ENCODE measurements around the gene ALOX5AP. TPM values are rescaled to one million over a fixed set of nuclear protein-coding genes. Genes with fewer than 3 reads are reported as not detected.

The ALOX5AP gene
- total RNA-seq, 1 donor from 2014 or later, result not detected

DNA sequence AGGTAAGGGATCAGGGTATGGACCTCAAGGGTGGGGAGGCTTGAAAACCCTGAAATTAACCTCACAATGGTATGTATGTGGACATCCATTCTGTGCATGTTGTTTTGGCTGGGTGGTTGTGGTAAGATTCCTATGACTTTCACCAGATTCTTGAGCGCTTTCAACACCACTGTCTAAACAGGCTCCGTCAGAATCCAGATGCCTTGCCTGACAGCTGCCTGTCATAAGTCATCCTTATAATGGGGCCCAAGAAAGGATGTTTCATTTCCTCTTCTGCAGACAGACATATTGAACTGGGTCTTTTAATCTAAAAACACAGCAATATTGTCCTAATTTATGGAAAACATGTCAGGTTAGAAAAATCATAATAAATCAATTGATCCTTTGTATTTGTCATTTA, 41.3 kb downstream of the ALOX5AP start:
- no peaks in the 10 kb centered on the region for H3K36me3 Mint-ChIP-seq
- Histone ChIP-seq H3K4me2 (no peak overlapping the region), H3K27ac (no peak overlapping the region), H2AFZ (replicated peaks) (no peak overlapping the region), H3K9ac (no peak overlapping the region), H3K4me1 (peaks cover 12% of the 10 kb centered on the region), H3K36me3 (no peaks in the 10 kb centered on the region), H3K4me3 (no peak overlapping the region), H4K20me1 (ENCODE audit: low read depth) (no peaks in the 10 kb centered on the region), H3F3A (ENCODE audit: low read depth) (no peaks in the 10 kb centered on the region), H3K9me3 (ENCODE audit: low read depth) (no peaks in the 10 kb centered on the region), H3K27me3 (no peaks in the 10 kb centered on the region), H3K79me2 (ENCODE audit: low read depth) (no peaks in the 10 kb centered on the region)
- H3K4me3 Mint-ChIP-seq, result no peak overlapping the region
- no peak overlapping the region for H3K27ac Mint-ChIP-seq
- DNase-seq (ENCODE audit: low spot score), result no peak
- H3K4me1 Mint-ChIP-seq, result peaks cover 25% of the 10 kb centered on the region
- H3K9me3 Mint-ChIP-seq, result peaks cover 8% of the 10 kb centered on the region
- no peaks in the 10 kb centered on the region for H3K27me3 Mint-ChIP-seq (ENCODE audit: insufficient read depth, low read depth)
- no peak for TF ChIP-seq EZH2phosphoT487 (IDR thresholded peaks at IDR 0.05)
- TF ChIP-seq, protein P1, sequence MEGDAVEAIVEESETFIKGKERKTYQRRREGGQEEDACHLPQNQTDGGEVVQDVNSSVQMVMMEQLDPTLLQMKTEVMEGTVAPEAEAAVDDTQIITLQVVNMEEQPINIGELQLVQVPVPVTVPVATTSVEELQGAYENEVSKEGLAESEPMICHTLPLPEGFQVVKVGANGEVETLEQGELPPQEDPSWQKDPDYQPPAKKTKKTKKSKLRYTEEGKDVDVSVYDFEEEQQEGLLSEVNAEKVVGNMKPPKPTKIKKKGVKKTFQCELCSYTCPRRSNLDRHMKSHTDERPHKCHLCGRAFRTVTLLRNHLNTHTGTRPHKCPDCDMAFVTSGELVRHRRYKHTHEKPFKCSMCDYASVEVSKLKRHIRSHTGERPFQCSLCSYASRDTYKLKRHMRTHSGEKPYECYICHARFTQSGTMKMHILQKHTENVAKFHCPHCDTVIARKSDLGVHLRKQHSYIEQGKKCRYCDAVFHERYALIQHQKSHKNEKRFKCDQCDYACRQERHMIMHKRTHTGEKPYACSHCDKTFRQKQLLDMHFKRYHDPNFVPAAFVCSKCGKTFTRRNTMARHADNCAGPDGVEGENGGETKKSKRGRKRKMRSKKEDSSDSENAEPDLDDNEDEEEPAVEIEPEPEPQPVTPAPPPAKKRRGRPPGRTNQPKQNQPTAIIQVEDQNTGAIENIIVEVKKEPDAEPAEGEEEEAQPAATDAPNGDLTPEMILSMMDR (IDR thresholded peaks at IDR 0.05), result no peak
- TF ChIP-seq EZH2 (IDR thresholded peaks at IDR 0.05), result no peak

DNA sequence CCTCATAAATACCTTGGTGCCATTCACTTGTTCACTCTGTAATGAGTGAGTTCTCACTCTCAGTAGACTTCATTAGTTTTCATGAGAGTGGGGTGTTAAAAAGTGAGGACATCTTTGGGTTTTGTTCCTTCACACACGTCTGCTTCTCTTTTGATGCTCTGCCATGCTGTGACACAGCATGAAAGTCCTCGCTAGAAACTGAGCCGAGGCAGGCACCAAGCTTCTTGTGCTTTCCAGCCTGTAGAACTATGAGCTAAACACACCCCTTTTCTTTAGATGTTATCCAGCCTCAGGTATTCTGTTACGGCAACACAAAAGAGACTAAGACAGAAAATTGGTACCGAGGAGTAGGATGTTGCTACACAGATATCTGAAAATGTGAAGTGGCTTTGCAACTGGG, 43.7 kb downstream of the ALOX5AP start:
- no peak overlapping the region for H3K27ac ChIP-seq
- H3K4me3 ChIP-seq, result no peak overlapping the region
- no peak overlapping the region for H2AFZ ChIP-seq (replicated peaks)
- no peaks in the 10 kb centered on the region for H4K20me1 ChIP-seq (ENCODE audit: low read depth)
- Mint-ChIP-seq H3K27ac (no peak overlapping the region), H3K4me3 (no peak overlapping the region), H3K36me3 (no peaks in the 10 kb centered on the region), H3K9me3 (peaks cover 9% of the 10 kb centered on the region), H3K27me3 (ENCODE audit: insufficient read depth, low read depth) (no peaks in the 10 kb centered on the region), H3K4me1 (peaks cover 25% of the 10 kb centered on the region)
- H3K36me3 ChIP-seq, result no peaks in the 10 kb centered on the region
- H3K79me2 ChIP-seq (ENCODE audit: low read depth), result no peaks in the 10 kb centered on the region
- no peaks in the 10 kb centered on the region for H3K9me3 ChIP-seq (ENCODE audit: low read depth)
- H3F3A ChIP-seq (ENCODE audit: low read depth), result no peaks in the 10 kb centered on the region
- no peak overlapping the region for H3K9ac ChIP-seq
- no peaks in the 10 kb centered on the region for H3K27me3 ChIP-seq
- H3K4me2 ChIP-seq, result no peak overlapping the region
- TF ChIP-seq, protein P1 (IDR thresholded peaks at IDR 0.05), result no peak
- TF ChIP-seq EZH2 (IDR thresholded peaks at IDR 0.05) (no peak), EZH2phosphoT487 (IDR thresholded peaks at IDR 0.05) (no peak)
- peaks cover 12% of the 10 kb centered on the region for H3K4me1 ChIP-seq
- no peak for DNase-seq (ENCODE audit: low spot score)

DNA sequence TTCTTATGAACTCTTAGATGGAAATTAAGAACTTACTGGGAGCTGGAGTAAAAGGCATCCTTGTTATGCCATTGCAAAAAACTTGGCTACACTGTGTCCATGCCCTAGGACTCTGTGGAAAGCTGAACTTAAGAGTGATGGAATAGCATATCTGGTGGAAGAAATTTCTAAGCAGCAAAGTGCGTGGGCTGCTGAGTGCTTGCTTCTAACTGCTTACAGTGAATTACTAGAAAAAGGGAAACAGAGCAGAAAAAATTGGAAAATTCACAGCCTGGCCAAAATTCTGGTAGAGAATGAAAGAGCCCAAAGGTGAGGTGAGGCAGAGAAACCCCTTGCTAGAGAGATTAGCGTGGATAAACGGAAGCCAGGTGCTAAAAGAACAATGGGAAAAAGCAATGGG, 44.3 kb downstream of the ALOX5AP start:
- no peak overlapping the region for H3K4me3 ChIP-seq
- no peaks in the 10 kb centered on the region for H3K79me2 ChIP-seq (ENCODE audit: low read depth)
- H3K9ac ChIP-seq, result no peak overlapping the region
- no peak overlapping the region for H3K27ac Mint-ChIP-seq
- H3K4me3 Mint-ChIP-seq, result no peak overlapping the region
- peaks cover 11% of the 10 kb centered on the region for H3K9me3 Mint-ChIP-seq
- H3K27me3 ChIP-seq, result no peaks in the 10 kb centered on the region
- no peak for DNase-seq (ENCODE audit: low spot score)
- TF ChIP-seq EZH2 (IDR thresholded peaks at IDR 0.05) (no peak), EZH2phosphoT487 (IDR thresholded peaks at IDR 0.05) (no peak)
- TF ChIP-seq, protein P1 (IDR thresholded peaks at IDR 0.05), result no peak
- H3K27ac ChIP-seq, result no peak overlapping the region
- H2AFZ ChIP-seq (replicated peaks), result no peak overlapping the region
- no peaks in the 10 kb centered on the region for H4K20me1 ChIP-seq (ENCODE audit: low read depth)
- no peaks in the 10 kb centered on the region for H3K36me3 ChIP-seq
- peaks cover 2% of the 10 kb centered on the region for H3K27me3 Mint-ChIP-seq (ENCODE audit: insufficient read depth, low read depth)
- no peaks in the 10 kb centered on the region for H3K9me3 ChIP-seq (ENCODE audit: low read depth)
- H3F3A ChIP-seq (ENCODE audit: low read depth), result no peaks in the 10 kb centered on the region
- no peak overlapping the region for H3K4me2 ChIP-seq
- peaks cover 12% of the 10 kb centered on the region for H3K4me1 ChIP-seq
- H3K36me3 Mint-ChIP-seq, result no peaks in the 10 kb centered on the region
- H3K4me1 Mint-ChIP-seq, result peaks cover 25% of the 10 kb centered on the region
